ENCODE data around the gene COX17.

Gene COX17

GRCh38 chr3:119673875-119674274 is 3.3 kb downstream of the COX17 start:
- DNase-seq: no peak

DNA sequence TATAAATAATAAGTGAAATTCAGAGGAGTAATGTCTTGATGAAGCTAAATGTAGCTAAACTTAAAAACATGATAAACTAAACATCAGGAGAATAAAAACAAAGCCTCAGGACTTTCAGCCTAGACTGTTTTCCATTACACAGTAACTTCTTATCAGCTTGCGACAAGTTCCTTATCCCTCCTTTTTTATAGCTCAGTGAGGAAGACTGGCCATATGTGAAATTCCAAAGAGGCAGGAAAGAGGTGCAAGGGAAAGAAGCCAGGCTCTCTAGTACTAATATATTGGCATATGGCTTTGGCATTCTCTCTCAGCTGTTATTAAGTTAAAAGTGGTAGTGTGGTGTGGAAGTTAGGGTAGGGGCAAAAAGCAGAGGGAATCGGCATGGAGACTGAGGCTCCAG is 4.4 kb downstream of the COX17 start:
- no peak for DNase-seq

- no peak for DNase-seq
Observed at GRCh38 chr3:119669906-119670570, 7.2 kb downstream of the COX17 start.

DNA sequence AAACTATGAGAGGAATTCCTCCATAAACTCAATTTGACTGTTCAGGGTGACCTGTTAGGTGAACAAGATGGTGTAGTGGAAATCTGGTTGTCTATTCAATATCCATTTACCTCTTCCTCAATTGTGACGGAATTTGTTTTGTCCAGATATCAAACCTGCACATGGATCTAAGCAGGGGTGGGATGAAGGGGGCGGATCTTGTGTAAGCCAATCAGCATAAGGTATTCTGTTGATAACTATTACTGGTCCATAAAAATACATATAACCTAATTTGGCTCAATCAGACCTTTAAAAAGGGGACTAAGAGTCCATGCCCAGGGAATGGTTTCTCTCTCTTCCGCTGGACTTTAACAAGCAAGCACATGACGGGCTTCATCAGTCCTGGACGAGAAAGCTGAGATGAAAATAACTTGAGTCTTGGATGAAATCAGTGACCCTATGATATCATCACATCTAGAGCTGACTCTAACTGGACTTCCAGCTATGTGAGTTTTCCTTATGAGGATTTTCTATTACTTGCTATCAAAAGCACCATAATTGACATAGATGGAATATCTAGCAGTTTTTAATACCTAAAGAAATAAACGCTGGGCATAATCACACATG is 11.1 kb downstream of the COX17 start:
- no peak for DNase-seq

DNA sequence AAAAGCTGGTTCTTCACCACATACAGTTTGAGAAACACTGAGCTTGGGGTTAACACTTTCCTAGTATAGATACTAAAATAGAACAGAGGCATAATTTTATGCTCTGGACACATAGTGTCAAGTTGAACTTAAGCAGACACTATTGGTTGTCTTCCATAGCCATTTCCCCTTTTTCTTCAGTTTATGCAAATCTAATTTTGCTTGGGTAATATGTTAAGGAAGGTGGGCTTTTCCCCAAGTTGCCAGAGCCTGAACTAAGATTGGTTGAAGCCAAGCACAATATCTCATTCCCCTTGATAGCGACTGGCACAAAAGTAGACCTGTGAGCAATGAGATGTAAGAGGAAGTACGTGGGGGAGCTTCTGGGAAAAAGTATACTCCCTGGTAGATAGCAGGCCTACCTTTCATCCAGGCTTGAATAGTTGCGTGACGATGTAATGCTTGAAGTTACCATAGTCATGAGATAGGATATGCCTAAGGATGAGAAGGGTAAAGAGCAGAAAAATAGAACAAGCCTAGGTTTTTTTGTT is 12.3 kb downstream of the COX17 start:
- DNase-seq: no peak

GRCh38 chr3:119664370-119664769 is 12.8 kb downstream of the COX17 start:
- no peak for DNase-seq

- DNase-seq: no peak
Observed at GRCh38 chr3:119663885-119664284, 13.3 kb downstream of the COX17 start.

- DNase-seq: no peak
Observed at GRCh38 chr3:119662604-119663373, 14.4 kb downstream of the COX17 start.

- no peak for DNase-seq
Observed at GRCh38 chr3:119660474-119661440, 16.4 kb downstream of the COX17 start, which contains the start of gene POPDC2. Gene POPDC2 (minus strand): TSS chr3:119660589. CDS start chr3:119660423, 166 bp downstream.

GRCh38 chr3:119659606-119660291 is 17.5 kb downstream of the COX17 start:
- DNase-seq: no peak

GRCh38 chr3:119658994-119659393 is 18.2 kb downstream of the COX17 start:
- no peak for DNase-seq

DNA sequence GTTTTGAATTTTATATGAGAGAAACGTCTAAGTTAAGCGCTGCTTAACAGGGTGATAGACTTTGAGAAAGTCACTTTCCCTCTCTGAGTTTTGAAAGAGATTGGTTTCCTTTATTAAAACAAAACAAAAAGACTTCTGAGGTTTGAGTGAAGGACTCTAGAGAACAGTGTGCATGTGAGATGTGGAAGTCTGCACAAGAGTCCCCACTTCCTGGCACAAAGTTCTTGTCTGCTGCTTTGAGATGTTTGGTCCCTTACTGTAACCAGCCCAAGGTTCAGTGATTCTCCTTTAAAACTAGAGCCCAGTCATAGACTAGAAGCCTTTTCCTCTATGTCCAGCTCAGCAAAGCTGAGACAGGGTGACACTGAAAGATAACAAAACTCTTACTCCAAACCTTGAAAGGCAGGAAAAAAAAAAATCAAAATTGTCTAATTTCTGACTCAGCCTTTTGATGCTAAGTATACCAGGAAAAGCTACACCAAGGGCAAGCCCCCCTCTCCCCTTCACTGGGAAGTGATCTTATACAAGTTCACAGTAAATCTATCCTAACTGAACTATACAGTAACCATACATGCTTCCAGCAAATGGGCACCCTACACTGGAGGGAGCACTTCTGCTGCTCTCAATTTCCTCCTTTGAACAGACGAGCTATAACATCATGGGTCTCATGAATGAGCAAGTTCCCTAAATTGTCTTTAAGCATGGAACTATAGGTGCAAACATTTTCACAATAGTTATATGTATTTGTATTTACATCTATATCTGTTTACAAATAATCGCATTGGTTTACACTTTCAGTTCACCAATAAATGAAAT is 19.1 kb downstream of the COX17 start:
- DNase-seq: no peak

DNA sequence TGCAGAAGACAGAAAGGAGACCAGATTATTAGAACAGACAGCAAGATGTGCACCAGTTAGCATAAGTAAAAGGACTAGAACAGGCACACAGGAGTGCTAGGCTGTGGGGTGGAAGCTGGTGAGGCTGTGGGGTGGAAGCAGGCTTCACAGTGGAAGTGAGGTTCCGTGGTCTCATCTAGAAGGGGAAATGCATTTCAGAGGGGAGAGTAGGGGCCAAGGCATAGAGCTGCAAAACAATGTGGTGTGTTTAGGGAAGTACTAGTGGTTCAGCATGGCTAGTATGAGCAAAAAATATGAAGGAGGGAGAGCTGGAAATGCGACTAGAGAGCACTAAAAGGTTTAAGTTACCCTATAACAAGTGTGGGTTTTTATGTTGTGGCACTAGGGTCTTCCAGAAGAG is 23.3 kb downstream of the COX17 start:
- DNase-seq: no peak

DNA sequence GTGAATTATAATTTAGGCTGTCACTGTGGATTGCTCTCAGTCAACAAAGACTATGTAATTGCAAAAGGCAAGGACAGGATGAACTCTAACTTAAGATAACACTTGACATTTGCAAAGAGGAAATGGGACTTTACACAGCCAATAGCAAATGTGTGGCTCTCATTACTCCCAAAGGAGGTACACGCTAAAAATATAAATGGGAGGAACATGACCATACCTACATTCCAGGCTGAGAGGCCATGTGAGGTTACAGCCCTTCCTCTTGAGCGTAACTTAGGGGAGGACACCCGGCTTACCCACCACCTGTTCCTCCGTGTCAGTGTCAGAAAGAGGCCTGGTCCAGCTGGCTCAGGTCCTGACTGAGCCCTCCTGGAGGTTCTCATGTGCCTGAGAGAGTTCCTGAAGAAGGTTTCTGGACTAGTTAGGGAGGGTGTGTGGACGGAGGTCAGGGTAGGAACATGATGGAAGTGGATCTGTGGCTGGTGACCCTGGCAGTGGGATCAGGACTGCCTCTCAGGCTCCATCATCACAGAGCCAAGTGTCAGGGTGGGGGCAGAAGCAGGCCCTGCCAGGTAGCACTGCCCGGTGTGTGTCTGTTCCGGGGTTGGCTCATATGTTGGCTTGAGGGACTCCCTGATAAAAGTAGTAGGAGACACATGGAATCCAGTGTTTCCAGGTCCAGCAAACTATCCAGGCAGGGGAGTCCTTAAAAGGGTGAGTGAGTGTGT is 24.7 kb downstream of the COX17 start:
- no peak for DNase-seq

- DNase-seq: no peak
Observed at GRCh38 chr3:119649761-119650160, 27.4 kb downstream of the COX17 start.

DNA sequence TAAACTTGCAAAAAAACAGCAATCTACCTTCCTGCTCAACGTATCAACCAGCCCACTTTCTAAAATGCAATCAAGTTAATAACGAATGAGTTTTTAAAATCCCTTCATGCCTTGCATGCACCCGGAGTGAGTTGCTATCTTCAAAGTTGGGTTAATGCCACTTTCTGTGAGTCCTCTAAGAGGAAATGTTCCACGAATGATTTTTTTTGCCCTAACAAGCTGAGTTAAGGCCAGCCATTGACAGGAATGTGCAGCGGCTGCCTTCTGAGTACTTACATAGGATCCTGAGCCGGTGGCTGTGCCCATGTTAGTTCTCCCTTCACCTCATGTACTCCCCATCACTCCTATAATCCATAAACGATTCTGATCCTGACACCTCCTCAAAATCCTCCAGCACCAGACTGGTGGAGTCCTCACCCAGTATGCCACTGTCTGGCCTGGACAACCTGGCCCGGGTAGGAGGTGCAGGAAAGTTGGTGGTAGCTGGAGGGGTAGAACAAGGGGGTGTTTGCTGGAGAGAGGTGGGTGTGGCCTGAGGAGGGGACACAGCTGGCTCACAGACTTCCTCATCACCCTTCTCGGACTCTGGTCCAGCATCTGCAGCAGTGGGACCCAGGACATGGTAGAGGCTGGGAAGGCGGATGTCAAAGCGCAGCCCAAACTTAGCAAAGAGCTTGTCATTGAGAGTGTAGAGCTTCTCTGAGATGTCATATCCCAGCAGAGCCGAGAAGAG is 29.2 kb downstream of the COX17 start:
- DNase-seq: no peak

DNA sequence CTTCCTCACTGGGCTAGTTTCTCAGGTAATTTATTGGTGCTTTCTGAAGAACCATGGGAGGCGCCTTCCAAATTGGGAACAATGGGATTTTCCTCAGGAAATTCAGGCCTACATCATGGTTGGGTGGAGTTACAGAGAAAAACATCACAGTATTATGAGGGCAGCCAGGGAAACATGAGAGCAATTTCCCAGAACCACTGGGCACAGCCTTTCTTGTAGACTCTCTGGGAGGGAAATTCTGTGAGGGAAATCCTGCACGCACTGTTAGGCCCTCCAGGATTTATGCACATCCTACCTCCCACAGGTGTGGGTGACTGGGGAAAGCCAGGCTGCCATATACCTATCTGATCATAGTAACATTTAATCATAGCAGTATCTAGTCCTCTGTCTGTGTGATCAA is 30.0 kb downstream of the COX17 start:
- DNase-seq: no peak

GRCh38 chr3:119645813-119646212 is 31.4 kb downstream of the COX17 start:
- no peak for DNase-seq

GRCh38 chr3:119644481-119644880 is 32.7 kb downstream of the COX17 start:
- DNase-seq: no peak

DNA sequence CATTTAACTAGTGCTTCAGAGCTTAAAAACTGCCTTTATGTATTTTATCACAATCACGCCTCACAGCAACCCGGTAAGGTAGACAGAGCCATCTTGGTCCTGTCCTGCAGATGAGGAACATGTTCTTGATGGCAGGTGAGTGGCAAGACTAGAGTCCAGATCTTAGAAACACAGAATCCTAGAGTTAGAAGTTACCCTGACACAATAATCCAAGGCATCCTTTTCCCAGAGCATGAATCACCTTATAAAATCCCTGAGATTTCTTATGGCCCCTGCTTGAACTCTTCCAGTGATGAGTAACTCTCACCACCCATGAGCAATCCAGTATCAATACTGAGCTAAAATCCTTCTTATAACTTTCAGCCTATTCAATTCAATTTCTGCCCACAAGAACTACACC is 33.7 kb downstream of the COX17 start:
- no peak for DNase-seq
